ENCODE results near the gene TLCD1. TPM values are rescaled to one million over a fixed set of nuclear protein-coding genes. Genes with fewer than 3 reads are reported as not detected.

Gene TLCD1
- total and polyA plus RNA-seq, 2 experiments from 2014 or later = 26.5 to 47.0 TPM

- ATAC-seq (peak; percentile 12), DNase-seq (ENCODE audit: low spot score) (peak; percentile 75)
- Mint-ChIP-seq H3K27me3 (ENCODE audit: insufficient read depth, low read depth, poor library complexity) (peaks cover 43% of the 10 kb centered on the region), H3K4me3 (peak overlapping the region; percentile 91), H3K36me3 (ENCODE audit: low read depth) (peaks cover 57% of the 10 kb centered on the region), H3K27ac (peak overlapping the region; percentile 98), H3K4me1 (peaks cover 43% of the 10 kb centered on the region), H3K9me3 (no peaks in the 10 kb centered on the region)
- Histone ChIP-seq H3K79me2 (replicated peaks; ENCODE audit: insufficient read depth) (peaks cover 32% of the 10 kb centered on the region), H3K36me3 (ENCODE audit: insufficient read depth) (peaks cover 16% of the 10 kb centered on the region; the same call in 1 of the 2 replicates), H3K4me1 (ENCODE audit: insufficient read depth) (peaks cover 32% of the 10 kb centered on the region), H3K4me2 (peak overlapping the region; percentile 96), H3K27ac (ENCODE audit: low read depth) (peak overlapping the region; percentile 99), H3K4me3 (peak overlapping the region; percentile 93), H3F3A (replicated peaks; ENCODE audit: low read depth) (peaks cover 47% of the 10 kb centered on the region), H4K20me1 (replicated peaks; ENCODE audit: insufficient read depth) (peaks cover 8% of the 10 kb centered on the region; the same call in 1 of the 2 replicates), H3K9me2 (ENCODE audit: insufficient read depth) (no peaks in the 10 kb centered on the region), H3K27me3 (ENCODE audit: insufficient read depth) (no peaks in the 10 kb centered on the region), H2AFZ (no peak overlapping the region)
- TF ChIP-seq ETS1 (IDR thresholded peaks at IDR 0.05) (0 out of 2 replicates have a peak, but pooled peaks have one; percentile 34), CREB1 (CRISPR knock-in tag; IDR thresholded peaks at IDR 0.05; ENCODE audit: low read depth) (no peak)
Measured at GRCh38 chr17:28744972-28745785, 19.1 kb upstream of the TLCD1 start.

GRCh38 chr17:28744104-28744971, 18.3 kb upstream of the TLCD1 start:
- peak overlapping the region; percentile 99 for H3K27ac ChIP-seq (ENCODE audit: low read depth)
- no peaks in the 10 kb centered on the region for H3K27me3 ChIP-seq (ENCODE audit: insufficient read depth)
- Mint-ChIP-seq H3K9me3 (no peaks in the 10 kb centered on the region), H3K36me3 (ENCODE audit: low read depth) (peaks cover 52% of the 10 kb centered on the region), H3K4me1 (peaks cover 38% of the 10 kb centered on the region), H3K27ac (peak overlapping the region; percentile 98), H3K4me3 (peak overlapping the region; percentile 91), H3K27me3 (ENCODE audit: insufficient read depth, low read depth, poor library complexity) (peaks cover 38% of the 10 kb centered on the region)
- peaks cover 42% of the 10 kb centered on the region for H3F3A ChIP-seq (replicated peaks; ENCODE audit: low read depth)
- H3K4me3 ChIP-seq = peak overlapping the region; percentile 93
- H3K79me2 ChIP-seq (replicated peaks; ENCODE audit: insufficient read depth) = peaks cover 32% of the 10 kb centered on the region
- no peak overlapping the region for H2AFZ ChIP-seq
- peaks cover 32% of the 10 kb centered on the region for H3K4me1 ChIP-seq (ENCODE audit: insufficient read depth)
- peaks cover 15% of the 10 kb centered on the region; the same call in 1 of the 2 replicates for H3K36me3 ChIP-seq (ENCODE audit: insufficient read depth)
- ATAC-seq (peak; percentile 5), DNase-seq (ENCODE audit: low spot score) (peak; percentile 86)
- H3K4me2 ChIP-seq = peak overlapping the region; percentile 96
- TF ChIP-seq ZNF462 (CRISPR knock-in tag; IDR thresholded peaks at IDR 0.05) (no peak), NANOG (IDR thresholded peaks at IDR 0.05; ENCODE audit: borderline replicate concordance) (no peak), EZH2 (IDR thresholded peaks at IDR 0.05; ENCODE audit: low read depth, unreplicated experiment) (no peak), POLR2AphosphoS5 (IDR thresholded peaks at IDR 0.05; ENCODE audit: low read depth) (0 out of 2 replicates have a peak, but pooled peaks have one; percentile 40), CREB1 (CRISPR knock-in tag; IDR thresholded peaks at IDR 0.05; ENCODE audit: low read depth) (peak; percentile 99)
- peaks cover 8% of the 10 kb centered on the region; the same call in 1 of the 2 replicates for H4K20me1 ChIP-seq (replicated peaks; ENCODE audit: insufficient read depth)
- H3K9me2 ChIP-seq (ENCODE audit: insufficient read depth) = no peaks in the 10 kb centered on the region

Data from GM23338 (cell line).